SH-SY5Y (cell line): ENCODE measurements around the gene IL17RC.

Experiments used
- GATA2 ChIP-seq: IDR thresholded peaks from 2 replicates; pipeline ENCODE4 v1.6.1; 2011; ENCODE audit warnings: mild to moderate bottlenecking, low read depth, low read length
- GATA3 ChIP-seq: IDR thresholded peaks from 2 replicates; pipeline ENCODE4 v1.6.1; 2011; ENCODE audit warnings: low read depth, mild to moderate bottlenecking, low read length, moderate library complexity

The IL17RC gene

DNA sequence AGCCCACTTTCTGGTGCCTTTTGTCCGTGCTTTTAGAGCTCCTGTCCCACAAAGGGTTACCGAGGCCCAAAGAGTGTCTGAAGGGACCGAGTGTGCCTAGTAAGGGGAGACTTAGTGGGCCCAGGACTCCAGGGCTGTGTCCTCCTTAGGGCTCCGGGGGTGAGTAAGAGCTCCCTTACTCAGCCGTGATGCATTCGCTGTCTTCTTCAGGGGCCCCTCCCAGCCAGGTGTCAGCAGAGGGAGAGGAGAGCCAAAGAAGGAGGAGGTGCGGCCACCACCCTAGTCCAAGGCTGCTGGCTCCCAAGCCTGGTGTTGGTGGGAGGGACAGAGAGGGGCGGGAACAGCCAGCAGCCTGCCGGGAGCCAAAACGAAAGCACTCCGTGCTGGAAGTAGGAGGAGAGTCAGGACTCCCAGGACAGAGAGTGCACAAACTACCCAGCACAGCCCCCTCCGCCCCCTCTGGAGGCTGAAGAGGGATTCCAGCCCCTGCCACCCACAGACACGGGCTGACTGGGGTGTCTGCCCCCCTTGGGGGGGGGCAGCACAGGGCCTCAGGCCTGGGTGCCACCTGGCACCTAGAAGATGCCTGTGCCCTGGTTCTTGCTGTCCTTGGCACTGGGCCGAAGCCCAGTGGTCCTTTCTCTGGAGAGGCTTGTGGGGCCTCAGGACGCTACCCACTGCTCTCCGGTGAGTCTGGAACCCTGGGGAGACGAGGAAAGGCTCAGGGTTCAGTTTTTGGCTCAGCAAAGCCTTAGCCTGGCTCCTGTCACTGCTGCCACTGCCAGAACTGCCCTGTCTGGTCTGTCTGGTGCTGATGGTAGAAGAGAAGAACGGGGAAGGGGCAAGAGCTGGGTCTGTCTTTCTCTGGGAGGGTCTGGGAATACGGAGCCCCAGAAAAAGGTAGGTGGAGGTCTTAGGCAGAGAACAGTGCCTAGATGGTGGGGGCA lies at the start of gene IL17RC:
Gene IL17RC, plus strand, starts transcription at position 365 of the 947 bp plus-strand sequence. Its CDS starts 218 bp downstream, at position 583.
- TF ChIP-seq GATA3, result no peak
- no peak for TF ChIP-seq GATA2

DNA sequence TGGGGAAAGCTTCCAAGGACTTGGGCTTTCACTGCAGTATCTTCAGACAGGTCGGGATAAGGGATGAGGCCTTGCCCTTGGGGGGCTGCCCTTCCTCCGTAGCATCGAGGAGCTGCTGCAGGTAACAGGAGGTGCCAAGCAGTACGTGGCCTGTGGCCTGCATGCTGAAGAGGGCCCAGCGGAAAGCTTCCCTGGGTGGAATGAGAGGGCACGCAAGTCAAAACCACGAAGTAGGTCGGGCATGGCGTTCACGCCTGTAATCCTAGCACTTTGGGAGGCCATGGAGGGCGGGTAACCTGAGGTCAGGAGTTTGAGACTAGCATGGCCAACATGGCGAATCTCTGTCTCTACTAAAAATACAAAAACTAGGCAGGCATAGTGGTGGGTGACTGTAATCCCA lies 49.8 kb upstream of the IL17RC start:
- TF ChIP-seq GATA2 (no peak), GATA3 (no peak)

DNA sequence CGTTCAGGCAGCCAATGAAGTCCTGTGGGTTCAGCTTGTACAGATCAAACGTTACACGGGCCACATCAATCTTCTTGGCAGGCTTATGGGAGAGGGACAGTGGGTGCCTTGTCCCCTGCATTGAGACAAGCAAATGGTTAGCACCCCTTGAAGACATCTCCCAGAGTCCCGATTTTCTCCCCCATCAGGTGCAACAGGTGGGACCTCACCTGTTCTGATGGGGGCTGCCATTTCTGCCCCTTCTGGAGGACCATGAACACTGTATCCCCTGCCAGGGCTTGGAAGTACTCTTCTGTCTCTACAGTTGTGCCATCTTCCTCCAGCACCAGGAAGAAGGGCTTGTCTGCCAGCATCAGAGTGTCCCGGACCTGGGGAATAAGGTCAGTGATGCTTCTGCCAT lies 46.9 kb upstream of the IL17RC start:
- TF ChIP-seq GATA3, result no peak
- TF ChIP-seq GATA2, result no peak

GRCh38 chr3:9870978-9871377 lies 45.9 kb upstream of the IL17RC start:
- TF ChIP-seq GATA2 (no peak), GATA3 (no peak)

- TF ChIP-seq GATA2, result no peak
- TF ChIP-seq GATA3, result no peak
Measured at GRCh38 chr3:9875448-9875847, 41.5 kb upstream of the IL17RC start.

DNA sequence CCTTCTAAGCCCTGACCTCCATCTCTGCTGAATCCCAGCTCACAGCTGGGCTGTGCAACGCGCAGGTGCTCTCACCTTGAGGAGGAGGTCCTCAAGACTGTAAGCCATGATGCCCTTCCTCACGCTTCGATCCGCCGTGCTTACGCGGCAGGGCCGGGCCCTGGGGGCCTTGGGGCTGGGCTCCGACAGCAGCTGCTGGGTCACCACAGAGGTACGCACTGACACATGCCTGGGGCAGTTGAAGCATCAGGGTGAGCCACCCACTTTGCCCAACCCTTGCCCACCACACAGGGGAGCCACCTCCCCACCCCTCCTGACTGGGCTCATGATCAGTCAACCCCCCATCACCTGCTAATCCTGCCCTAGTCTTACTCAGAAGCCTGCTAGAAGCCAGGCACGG lies 39.9 kb upstream of the IL17RC start:
- TF ChIP-seq GATA3, result no peak

GRCh38 chr3:9878700-9879099 lies 38.2 kb upstream of the IL17RC start:
- TF ChIP-seq GATA2 (no peak), GATA3 (no peak)

DNA sequence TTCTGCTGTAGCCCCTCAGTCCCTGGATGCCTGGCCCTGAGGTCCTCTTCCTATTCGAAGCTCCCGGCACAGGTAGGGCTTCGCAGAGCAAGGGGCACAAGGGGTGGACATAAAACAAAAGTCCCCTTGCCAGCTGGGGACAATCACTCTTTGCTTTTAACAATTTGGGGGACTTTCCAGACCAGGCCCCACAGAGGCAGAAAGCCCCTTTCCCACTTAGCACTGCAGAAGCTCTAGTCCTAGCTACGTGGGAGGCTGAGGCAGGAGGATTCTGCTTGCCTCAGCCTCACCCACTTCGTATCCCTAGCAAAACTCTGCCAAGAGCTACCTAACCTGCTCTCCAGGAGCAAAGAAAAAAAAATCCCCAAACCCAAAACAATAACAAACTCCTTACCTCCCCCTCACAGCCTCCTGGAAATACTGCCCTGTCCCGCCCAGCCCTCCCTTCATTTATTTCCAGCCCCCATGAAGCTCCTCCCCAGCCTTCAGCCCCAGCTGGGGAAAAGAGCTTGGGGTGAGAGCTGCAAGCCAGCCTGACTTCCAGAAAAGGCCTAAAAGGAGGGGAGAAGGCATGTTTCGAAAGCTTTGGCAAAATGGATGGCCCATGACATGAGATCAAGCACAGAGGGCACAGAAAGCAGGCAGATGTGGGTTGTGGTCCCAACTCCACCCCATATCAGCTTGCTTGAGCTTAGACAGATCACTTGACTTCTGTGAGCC lies 36.9 kb upstream of the IL17RC start, which contains the start of gene CIDEC:
Gene CIDEC, minus strand, starts transcription at position 424 of the 720 bp plus-strand sequence. CDS start 1,767 bp downstream, outside the sequence.
- TF ChIP-seq GATA3 (no peak), GATA2 (no peak)

DNA sequence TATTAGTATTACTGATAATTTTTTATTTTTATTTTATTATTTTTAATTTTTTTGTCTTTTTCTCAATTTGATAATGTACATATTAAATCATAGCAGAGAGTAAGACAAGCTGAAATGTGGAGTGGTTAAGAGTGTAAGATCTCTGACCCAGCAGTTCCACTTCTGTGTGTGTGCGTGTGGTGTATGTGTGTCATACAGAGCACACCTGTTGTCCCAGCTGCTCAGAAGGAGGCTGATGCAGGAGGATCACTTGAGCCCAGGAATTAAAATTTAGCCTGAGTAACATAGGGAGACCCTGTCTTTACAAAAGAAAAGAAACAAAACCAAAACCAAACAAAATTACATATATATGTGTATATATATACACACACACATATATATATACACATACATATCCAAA lies 35.5 kb upstream of the IL17RC start:
- no peak for TF ChIP-seq GATA2
- no peak for TF ChIP-seq GATA3

DNA sequence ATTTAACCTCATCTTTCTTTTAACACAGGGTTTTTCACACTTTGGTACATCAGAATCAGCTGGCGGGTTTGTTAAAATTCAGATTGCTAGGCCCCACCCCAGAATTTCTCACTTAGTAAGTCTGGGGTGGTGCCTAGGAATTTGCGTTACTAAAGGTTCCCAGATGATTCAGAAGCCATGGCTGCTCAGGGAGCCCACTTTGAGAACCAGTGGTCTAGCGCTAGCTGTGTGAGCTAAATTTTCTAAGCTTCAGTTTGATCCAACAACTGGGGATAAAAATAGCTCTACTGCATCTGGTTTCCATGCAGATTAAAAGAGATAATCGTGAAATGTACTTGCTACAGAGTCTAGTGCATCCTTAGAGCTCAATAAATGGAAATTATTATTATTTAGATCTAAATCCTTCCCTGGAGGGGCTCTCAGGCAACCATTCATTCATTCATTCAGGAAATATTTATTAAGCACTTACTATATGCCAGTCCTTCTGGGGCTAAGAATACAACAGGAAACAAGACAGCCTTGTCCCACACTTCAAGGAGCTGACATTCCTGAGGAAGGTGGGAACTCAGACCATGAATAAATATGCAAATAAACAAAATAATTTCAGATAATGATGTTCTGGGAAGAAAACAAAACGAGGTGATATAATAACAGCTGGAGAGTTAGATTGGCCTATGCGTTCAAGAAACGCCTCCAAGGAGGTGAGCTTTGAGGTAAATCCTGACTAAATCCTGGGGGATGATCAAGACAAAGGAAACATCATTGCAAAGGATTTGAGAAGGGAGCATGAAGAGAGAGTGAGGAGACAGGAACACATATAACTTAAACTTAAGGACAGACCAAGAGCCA lies 33.0 kb upstream of the IL17RC start:
- TF ChIP-seq GATA3 (no peak), GATA2 (peak; percentile 16; the same call in 1 of the 2 replicates)

GRCh38 chr3:9884555-9885165 lies 32.2 kb upstream of the IL17RC start:
- TF ChIP-seq GATA2 (no peak), GATA3 (no peak)

DNA sequence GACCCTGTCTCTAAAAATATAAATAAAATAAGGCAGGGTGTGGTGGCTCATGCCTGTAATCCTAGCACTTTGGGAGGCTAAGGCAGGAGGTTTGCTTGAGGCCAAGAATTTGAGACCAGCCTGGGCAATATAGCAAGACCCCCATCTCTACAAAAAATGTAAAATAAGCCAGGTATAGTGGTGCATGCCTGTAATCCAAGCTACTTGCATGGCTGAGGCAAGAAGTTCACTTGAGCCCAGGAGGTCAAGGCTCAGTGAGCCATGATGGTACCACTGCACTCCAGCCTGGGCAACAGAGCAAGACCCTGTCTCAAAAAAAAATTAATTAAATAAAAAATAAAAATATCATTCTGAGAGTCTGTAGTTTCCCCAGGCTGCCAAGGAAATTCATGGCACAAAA lies 30.6 kb upstream of the IL17RC start:
- TF ChIP-seq GATA2 (no peak), GATA3 (no peak)

- TF ChIP-seq GATA3, result no peak
- no peak for TF ChIP-seq GATA2
Measured at GRCh38 chr3:9887480-9887879, 29.4 kb upstream of the IL17RC start.
